HepG2 (cell line): ENCODE measurements around the gene ATAD3C. TPM values are rescaled to one million over a fixed set of nuclear protein-coding genes. Genes with fewer than 3 reads are reported as not detected.

Experiments
- GABPB1 ChIP-seq: IDR thresholded peaks from 2 replicates; pipeline ENCODE4 v1.6.1; 2016; ENCODE audit warnings: mild to moderate bottlenecking, missing genetic modification reagents, moderate library complexity, missing compliant biosample characterization
- HDAC1 ChIP-seq: sonication (generic); formaldehyde crosslinking; IDR thresholded peaks from 2 replicates; pipeline ENCODE4 v1.5.1; 2020; ENCODE audit warnings: mild to moderate bottlenecking, missing genetic modification reagents
- MBD4 ChIP-seq: IDR thresholded peaks from 2 replicates; pipeline ENCODE4 v1.6.1; 2012; ENCODE audit warnings: low read length, inconsistent platforms, borderline replicate concordance
- MBNL3 ChIP-seq: fragments of 250-450 bp; sonication (Bioruptor Pico); conservative IDR thresholded peaks from 2 replicates; pipeline ENCODE4 v1.8.0; 2022; ENCODE audit warnings: mild to moderate bottlenecking, inconsistent platforms
- POLR2AphosphoS2 ChIP-seq: IDR thresholded peaks from 2 replicates; pipeline ENCODE4 v1.6.1; 2011; ENCODE audit warnings: low read depth, low read length, improper control_type of control experiment
- SOX13 ChIP-seq, 3 experiments: fragments of 450-650 bp in 1 of 3; sonication (generic) in 1 of 3; formaldehyde crosslinking in 1 of 3; IDR thresholded peaks in 2 of 3; conservative IDR thresholded peaks in 1 of 3; 2 replicates each; pipeline versions ENCODE4 v1.5.0 to v1.6.1; 2016 to 2020; ENCODE audit warnings: antibody characterized with exemption in 1 of 3, mild to moderate bottlenecking in 1 of 3, missing compliant biosample characterization in 1 of 3, missing genetic modification reagents in 1 of 3, moderate library complexity in 1 of 3
- TARDBP ChIP-seq: sonication (generic); formaldehyde crosslinking; IDR thresholded peaks from 2 replicates; pipeline ENCODE4 v1.8.0; 2022; ENCODE audit warnings: mild to moderate bottlenecking, missing genetic modification reagents
- ZNF256 ChIP-seq: sonication (generic); formaldehyde crosslinking; conservative IDR thresholded peaks from 2 replicates; pipeline ENCODE4 v1.4.0; 2020; ENCODE audit warnings: missing genetic modification reagents
- ZNF382 ChIP-seq: sonication (generic); formaldehyde crosslinking; IDR thresholded peaks from 2 replicates; pipeline ENCODE4 v1.5.0; 2020; ENCODE audit warnings: missing genetic modification reagents, mild to moderate bottlenecking, borderline replicate concordance
- ZNF510 ChIP-seq: sonication (generic); formaldehyde crosslinking; IDR thresholded peaks from 2 replicates; pipeline ENCODE4 v1.4.0; 2020; ENCODE audit warnings: low read depth, mild to moderate bottlenecking, missing genetic modification reagents
- ZNF660 ChIP-seq: sonication (generic); formaldehyde crosslinking; IDR thresholded peaks from 2 replicates; pipeline ENCODE4 v1.5.1; 2020; ENCODE audit warnings: mild to moderate bottlenecking, low read depth, missing genetic modification reagents, borderline replicate concordance
- ZNF678 ChIP-seq: sonication (generic); formaldehyde crosslinking; IDR thresholded peaks from 2 replicates; pipeline ENCODE4 v1.4.0; 2020; ENCODE audit warnings: mild to moderate bottlenecking, missing genetic modification reagents
- ZNF709 ChIP-seq: sonication (generic); formaldehyde crosslinking; IDR thresholded peaks from 2 replicates; pipeline ENCODE4 v1.5.0; 2020; ENCODE audit warnings: mild to moderate bottlenecking, missing genetic modification reagents
- ZSCAN20 ChIP-seq: sonication (generic); formaldehyde crosslinking; IDR thresholded peaks from 2 replicates; pipeline ENCODE4 v1.4.0; 2020; ENCODE audit warnings: missing genetic modification reagents, mild to moderate bottlenecking, borderline replicate concordance
- polyA plus RNA-seq, 8 experiments: library from polyadenylated mRNA; depleted of rRNA in 3 of 8; stranded (reverse) in 7 of 8; unstranded in 1 of 8; fragments of >200 nt; fragmentation: Illumina TruSeq in 4 of 8; extraction: Trizol in 4 of 8; gene quantifications; 2 replicates each; pipeline versions ENCODE4 v1.2.1 to v1.2.3, GENCODE V29; 2011 to 2016; ENCODE audit warnings: low read depth in 4 of 8, missing spikeins in 1 of 8, mixed read lengths in 1 of 8; ENCODE audit not compliant: insufficient read depth in 1 of 8
- total RNA-seq, 5 experiments: library from RNA; depleted of rRNA; stranded (reverse); fragments of >200 nt; fragmentation: Illumina TruSeq; extraction: Trizol; gene quantifications; 2 replicates each; pipeline ENCODE4 v1.2.3, GENCODE V29; 2016; ENCODE audit warnings: low read depth in 1 of 5
- TF ChIP-seq, protein P1 (sequence below): sonication (generic); formaldehyde crosslinking; IDR thresholded peaks from 2 replicates; pipeline ENCODE4 v1.4.0; 2020; ENCODE audit warnings: missing genetic modification reagents
- TF ChIP-seq, protein P2 (sequence below): sonication (generic); formaldehyde crosslinking; IDR thresholded peaks from 2 replicates; pipeline ENCODE4 v1.4.0; 2020; ENCODE audit warnings: missing genetic modification reagents
- TF ChIP-seq, protein P3 (sequence below): sonication (generic); formaldehyde crosslinking; conservative IDR thresholded peaks from 2 replicates; pipeline ENCODE4 v1.5.0; 2020; ENCODE audit warnings: missing genetic modification reagents
- TF ChIP-seq, protein P4 (sequence below), 2 experiments: fragments of 450-650 bp in 1 of 2; sonication (generic) in 1 of 2; formaldehyde crosslinking; IDR thresholded peaks; 2 replicates each; pipeline versions ENCODE4 v1.5.0 to v1.8.0; 2020 to 2022; ENCODE audit warnings: mild to moderate bottlenecking in 1 of 2, missing genetic modification reagents in 1 of 2
- TF ChIP-seq, protein P5 (sequence below): IDR thresholded peaks from 2 replicates; pipeline ENCODE4 v1.6.1; 2016; ENCODE audit warnings: low read depth, control low read depth

Gene ATAD3C
- total and polyA plus RNA-seq, 2 of the 13 experiments (the other 11 are each of a cell fraction or from before 2014, with no cell fraction given) = 2.4 to 3.2 TPM

DNA sequence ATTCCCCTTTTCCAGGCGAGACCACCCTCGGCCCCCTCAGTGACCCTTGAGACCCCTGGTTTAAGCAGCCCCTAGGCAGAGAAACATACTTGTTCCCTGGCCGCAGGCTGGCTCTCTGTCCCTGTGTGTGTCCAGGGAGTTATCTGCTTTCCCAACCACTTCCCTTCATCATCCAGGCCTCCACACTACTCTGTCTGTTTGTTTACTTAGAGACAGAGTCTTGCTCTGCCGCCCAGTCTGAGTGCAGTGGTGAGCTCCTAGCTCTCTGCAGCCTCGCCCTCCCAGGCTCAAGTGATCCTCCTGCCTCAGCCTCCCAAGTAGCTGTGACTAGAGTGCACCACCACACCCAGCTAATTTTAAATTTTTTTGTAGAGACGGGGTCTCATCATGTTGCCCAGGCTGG, 19.8 kb upstream of the ATAD3C start (continued):
- TF ChIP-seq, protein P1, sequence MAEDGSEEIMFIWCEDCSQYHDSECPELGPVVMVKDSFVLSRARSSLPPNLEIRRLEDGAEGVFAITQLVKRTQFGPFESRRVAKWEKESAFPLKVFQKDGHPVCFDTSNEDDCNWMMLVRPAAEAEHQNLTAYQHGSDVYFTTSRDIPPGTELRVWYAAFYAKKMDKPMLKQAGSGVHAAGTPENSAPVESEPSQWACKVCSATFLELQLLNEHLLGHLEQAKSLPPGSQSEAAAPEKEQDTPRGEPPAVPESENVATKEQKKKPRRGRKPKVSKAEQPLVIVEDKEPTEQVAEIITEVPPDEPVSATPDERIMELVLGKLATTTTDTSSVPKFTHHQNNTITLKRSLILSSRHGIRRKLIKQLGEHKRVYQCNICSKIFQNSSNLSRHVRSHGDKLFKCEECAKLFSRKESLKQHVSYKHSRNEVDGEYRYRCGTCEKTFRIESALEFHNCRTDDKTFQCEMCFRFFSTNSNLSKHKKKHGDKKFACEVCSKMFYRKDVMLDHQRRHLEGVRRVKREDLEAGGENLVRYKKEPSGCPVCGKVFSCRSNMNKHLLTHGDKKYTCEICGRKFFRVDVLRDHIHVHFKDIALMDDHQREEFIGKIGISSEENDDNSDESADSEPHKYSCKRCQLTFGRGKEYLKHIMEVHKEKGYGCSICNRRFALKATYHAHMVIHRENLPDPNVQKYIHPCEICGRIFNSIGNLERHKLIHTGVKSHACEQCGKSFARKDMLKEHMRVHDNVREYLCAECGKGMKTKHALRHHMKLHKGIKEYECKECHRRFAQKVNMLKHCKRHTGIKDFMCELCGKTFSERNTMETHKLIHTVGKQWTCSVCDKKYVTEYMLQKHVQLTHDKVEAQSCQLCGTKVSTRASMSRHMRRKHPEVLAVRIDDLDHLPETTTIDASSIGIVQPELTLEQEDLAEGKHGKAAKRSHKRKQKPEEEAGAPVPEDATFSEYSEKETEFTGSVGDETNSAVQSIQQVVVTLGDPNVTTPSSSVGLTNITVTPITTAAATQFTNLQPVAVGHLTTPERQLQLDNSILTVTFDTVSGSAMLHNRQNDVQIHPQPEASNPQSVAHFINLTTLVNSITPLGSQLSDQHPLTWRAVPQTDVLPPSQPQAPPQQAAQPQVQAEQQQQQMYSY = no peak
- no peak for TF ChIP-seq MBD4
- no peak for TF ChIP-seq ZNF678
- TF ChIP-seq ZNF382 (CRISPR knock-in tag) = no peak
- no peak for TF ChIP-seq GABPB1 (CRISPR knock-in tag)
- no peak for TF ChIP-seq ZSCAN20
- TF ChIP-seq, protein P2, sequence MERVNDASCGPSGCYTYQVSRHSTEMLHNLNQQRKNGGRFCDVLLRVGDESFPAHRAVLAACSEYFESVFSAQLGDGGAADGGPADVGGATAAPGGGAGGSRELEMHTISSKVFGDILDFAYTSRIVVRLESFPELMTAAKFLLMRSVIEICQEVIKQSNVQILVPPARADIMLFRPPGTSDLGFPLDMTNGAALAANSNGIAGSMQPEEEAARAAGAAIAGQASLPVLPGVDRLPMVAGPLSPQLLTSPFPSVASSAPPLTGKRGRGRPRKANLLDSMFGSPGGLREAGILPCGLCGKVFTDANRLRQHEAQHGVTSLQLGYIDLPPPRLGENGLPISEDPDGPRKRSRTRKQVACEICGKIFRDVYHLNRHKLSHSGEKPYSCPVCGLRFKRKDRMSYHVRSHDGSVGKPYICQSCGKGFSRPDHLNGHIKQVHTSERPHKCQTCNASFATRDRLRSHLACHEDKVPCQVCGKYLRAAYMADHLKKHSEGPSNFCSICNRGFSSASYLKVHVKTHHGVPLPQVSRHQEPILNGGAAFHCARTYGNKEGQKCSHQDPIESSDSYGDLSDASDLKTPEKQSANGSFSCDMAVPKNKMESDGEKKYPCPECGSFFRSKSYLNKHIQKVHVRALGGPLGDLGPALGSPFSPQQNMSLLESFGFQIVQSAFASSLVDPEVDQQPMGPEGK (CRISPR knock-in tag) = 0 out of 2 replicates have a peak, but pooled peaks have one; percentile 25
- no peak for TF ChIP-seq SOX13 (IDR thresholded peaks at IDR 0.05)
- no peak; a peak in 1 of 4 replicates for TF ChIP-seq SOX13 (CRISPR knock-in tag; conservative IDR thresholded peaks at IDR 0.05 in 1 of 2, IDR thresholded peaks at IDR 0.05 in 1 of 2)
- no peak for TF ChIP-seq POLR2AphosphoS2
- TF ChIP-seq ZNF510 = no peak
- no peak for TF ChIP-seq ZNF256 (CRISPR knock-in tag)
- TF ChIP-seq MBNL3 (CRISPR knock-in tag) = no peak
- no peak for TF ChIP-seq ZNF709 (CRISPR knock-in tag)
- TF ChIP-seq, protein P3, sequence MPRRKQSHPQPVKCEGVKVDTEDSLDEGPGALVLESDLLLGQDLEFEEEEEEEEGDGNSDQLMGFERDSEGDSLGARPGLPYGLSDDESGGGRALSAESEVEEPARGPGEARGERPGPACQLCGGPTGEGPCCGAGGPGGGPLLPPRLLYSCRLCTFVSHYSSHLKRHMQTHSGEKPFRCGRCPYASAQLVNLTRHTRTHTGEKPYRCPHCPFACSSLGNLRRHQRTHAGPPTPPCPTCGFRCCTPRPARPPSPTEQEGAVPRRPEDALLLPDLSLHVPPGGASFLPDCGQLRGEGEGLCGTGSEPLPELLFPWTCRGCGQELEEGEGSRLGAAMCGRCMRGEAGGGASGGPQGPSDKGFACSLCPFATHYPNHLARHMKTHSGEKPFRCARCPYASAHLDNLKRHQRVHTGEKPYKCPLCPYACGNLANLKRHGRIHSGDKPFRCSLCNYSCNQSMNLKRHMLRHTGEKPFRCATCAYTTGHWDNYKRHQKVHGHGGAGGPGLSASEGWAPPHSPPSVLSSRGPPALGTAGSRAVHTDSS (CRISPR knock-in tag) = no peak
- TF ChIP-seq TARDBP (CRISPR knock-in tag) = peak; percentile 55; the same call in 1 of the 2 replicates
- TF ChIP-seq ZNF660 (CRISPR knock-in tag) = no peak
- peak; percentile 49 for TF ChIP-seq HDAC1 (CRISPR knock-in tag)
- TF ChIP-seq, protein P4, sequence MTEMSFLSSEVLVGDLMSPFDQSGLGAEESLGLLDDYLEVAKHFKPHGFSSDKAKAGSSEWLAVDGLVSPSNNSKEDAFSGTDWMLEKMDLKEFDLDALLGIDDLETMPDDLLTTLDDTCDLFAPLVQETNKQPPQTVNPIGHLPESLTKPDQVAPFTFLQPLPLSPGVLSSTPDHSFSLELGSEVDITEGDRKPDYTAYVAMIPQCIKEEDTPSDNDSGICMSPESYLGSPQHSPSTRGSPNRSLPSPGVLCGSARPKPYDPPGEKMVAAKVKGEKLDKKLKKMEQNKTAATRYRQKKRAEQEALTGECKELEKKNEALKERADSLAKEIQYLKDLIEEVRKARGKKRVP (CRISPR knock-in tag; IDR thresholded peaks at IDR 0.05) = no peak
- TF ChIP-seq, protein P5, sequence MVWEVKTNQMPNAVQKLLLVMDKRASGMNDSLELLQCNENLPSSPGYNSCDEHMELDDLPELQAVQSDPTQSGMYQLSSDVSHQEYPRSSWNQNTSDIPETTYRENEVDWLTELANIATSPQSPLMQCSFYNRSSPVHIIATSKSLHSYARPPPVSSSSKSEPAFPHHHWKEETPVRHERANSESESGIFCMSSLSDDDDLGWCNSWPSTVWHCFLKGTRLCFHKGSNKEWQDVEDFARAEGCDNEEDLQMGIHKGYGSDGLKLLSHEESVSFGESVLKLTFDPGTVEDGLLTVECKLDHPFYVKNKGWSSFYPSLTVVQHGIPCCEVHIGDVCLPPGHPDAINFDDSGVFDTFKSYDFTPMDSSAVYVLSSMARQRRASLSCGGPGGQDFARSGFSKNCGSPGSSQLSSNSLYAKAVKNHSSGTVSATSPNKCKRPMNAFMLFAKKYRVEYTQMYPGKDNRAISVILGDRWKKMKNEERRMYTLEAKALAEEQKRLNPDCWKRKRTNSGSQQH (CRISPR knock-in tag) = no peak
